Measurements from ENCODE around the gene NXNL2. TPM values are rescaled to one million over a fixed set of nuclear protein-coding genes. Genes with fewer than 3 reads are reported as not detected.

The NXNL2 gene
- total RNA-seq, 1 experiment from 2014 or later: 0.66 TPM

DNA sequence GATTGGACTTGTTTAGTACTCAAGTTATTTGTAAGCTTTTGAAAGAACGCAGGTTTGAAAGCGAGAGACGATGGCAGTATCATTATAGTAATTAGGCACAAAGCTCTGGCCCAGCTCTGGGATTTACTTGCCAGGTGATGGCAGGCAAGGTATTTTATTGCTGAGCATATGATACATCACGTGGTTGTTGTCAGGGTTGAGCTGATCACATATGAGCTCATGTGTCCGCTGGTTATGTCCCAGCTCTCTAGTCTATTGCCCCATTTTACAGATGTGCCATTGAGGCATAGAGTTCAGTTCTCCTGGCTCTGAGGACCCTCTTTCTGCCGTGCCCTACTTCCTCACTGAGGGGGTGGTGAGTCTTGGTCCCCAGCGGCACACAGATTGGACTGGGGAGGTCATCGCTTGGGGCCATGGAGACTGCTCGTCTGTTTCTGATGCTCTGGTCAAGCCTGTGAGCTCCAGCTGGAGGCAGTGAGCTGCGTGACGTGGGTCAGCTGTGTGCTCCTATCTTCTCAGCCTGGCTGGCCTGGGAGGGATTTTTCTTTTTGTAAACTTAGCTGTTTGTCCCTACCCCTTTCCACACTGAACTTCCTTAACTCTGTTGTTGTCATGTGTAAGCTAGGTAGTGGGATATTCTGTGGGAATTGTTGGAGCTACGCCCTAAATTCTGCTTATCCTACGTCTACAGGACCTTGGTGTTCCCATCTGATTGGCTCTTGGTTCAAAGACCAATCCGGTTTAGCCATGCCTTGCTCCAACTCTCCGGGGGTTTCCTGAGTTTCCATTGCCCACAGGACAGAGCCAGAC is 2.2 kb downstream of the NXNL2 start:
- H3K4me3 ChIP-seq (ENCODE audit: low read length): no peak overlapping the region

DNA sequence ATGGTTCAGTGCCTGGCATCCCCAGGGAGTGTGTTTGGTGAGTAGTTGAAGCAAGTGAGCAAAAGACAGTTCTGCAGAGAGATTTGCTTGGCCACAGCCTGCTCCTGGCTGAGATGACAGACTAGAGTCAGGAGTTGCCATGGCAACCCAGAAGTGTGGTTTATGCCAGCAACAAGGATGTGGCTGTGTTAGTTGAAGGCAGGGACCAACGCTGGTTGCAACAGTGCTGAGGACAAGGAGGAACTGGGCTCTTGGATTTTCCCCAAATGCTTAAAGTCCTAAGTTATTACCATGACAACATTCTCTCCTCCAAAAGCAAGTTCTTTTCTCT is 2.7 kb downstream of the NXNL2 start:
- H3K27ac ChIP-seq (ENCODE audit: low read length): no peak overlapping the region
- ATAC-seq: no peak
- H3F3A ChIP-seq (ENCODE audit: low read length, unreplicated experiment): no peaks in the 10 kb centered on the region
- H3K4me3 ChIP-seq (ENCODE audit: low read length): no peak overlapping the region
- H3K4me1 ChIP-seq (ENCODE audit: insufficient read depth, low read length): peaks cover 8% of the 10 kb centered on the region; the same call in 1 of the 2 replicates
- intact Hi-C loops (cut with micrococcal nuclease): loop anchor here (10.0 kb wide), 1 partner anchor 777 kb away; the partner anchor contains the start of genes CKS2 and SECISBP2
- H4K20me1 ChIP-seq (ENCODE audit: low read length): no peaks in the 10 kb centered on the region
- H3K9me2 ChIP-seq (replicated peaks; ENCODE audit: low read length): no peaks in the 10 kb centered on the region
- peak; percentile 25 for DNase-seq
- ChIA-PET CTCF (no interaction called here), POLR2A (ENCODE audit: unreplicated experiment) (no interaction called here)
- no peaks in the 10 kb centered on the region for H3K9me3 ChIP-seq (ENCODE audit: low read length)
- H3K27me3 ChIP-seq (ENCODE audit: low read length): no peaks in the 10 kb centered on the region
- peaks cover 13% of the 10 kb centered on the region for H3K79me2 ChIP-seq (ENCODE audit: low read length)
- H3K9ac ChIP-seq (ENCODE audit: low read length): no peak overlapping the region
- no peak for TF ChIP-seq EZH2 (IDR thresholded peaks at IDR 0.05; ENCODE audit: low read length, unreplicated experiment)
- no peak for TF ChIP-seq EZH2phosphoT487 (IDR thresholded peaks at IDR 0.05; ENCODE audit: borderline replicate concordance, low read length)
- TF ChIP-seq, protein P1, sequence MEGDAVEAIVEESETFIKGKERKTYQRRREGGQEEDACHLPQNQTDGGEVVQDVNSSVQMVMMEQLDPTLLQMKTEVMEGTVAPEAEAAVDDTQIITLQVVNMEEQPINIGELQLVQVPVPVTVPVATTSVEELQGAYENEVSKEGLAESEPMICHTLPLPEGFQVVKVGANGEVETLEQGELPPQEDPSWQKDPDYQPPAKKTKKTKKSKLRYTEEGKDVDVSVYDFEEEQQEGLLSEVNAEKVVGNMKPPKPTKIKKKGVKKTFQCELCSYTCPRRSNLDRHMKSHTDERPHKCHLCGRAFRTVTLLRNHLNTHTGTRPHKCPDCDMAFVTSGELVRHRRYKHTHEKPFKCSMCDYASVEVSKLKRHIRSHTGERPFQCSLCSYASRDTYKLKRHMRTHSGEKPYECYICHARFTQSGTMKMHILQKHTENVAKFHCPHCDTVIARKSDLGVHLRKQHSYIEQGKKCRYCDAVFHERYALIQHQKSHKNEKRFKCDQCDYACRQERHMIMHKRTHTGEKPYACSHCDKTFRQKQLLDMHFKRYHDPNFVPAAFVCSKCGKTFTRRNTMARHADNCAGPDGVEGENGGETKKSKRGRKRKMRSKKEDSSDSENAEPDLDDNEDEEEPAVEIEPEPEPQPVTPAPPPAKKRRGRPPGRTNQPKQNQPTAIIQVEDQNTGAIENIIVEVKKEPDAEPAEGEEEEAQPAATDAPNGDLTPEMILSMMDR (conservative IDR thresholded peaks at IDR 0.05; ENCODE audit: low read depth, low read length): no peak
- no peak overlapping the region for H2AFZ ChIP-seq (ENCODE audit: low read length)
- BruUV-seq (replicated peaks): no TSS peak
- no peak overlapping the region for H3K4me2 ChIP-seq (ENCODE audit: low read length)
- H3K36me3 ChIP-seq (ENCODE audit: low read depth, low read length): no peaks in the 10 kb centered on the region

More for the DNA sequence above, 2.2 kb downstream of the NXNL2 start:
- POLR2A ChIA-PET (ENCODE audit: unreplicated experiment): interaction anchor here (0.7 kb wide), 1 partner anchor 210 kb away, joined by 3 read pairs; no protein-coding TSS in a partner anchor
- H2AFZ ChIP-seq (ENCODE audit: low read length): no peak overlapping the region
- intact Hi-C loops (cut with micrococcal nuclease): loop anchor here (10.0 kb wide), 1 partner anchor 778 kb away; the partner anchor contains the start of genes CKS2 and SECISBP2
- CTCF ChIA-PET: no interaction called here
- DNase-seq (no peak), ATAC-seq (no peak)
- no peaks in the 10 kb centered on the region for H3F3A ChIP-seq (ENCODE audit: low read length, unreplicated experiment)
- H3K9ac ChIP-seq (ENCODE audit: low read length): no peak overlapping the region
- H3K4me1 ChIP-seq (ENCODE audit: insufficient read depth, low read length): peaks cover 8% of the 10 kb centered on the region; the same call in 1 of the 2 replicates
- no peak overlapping the region for H3K4me2 ChIP-seq (ENCODE audit: low read length)
- no peaks in the 10 kb centered on the region for H3K9me3 ChIP-seq (ENCODE audit: low read length)
- no peaks in the 10 kb centered on the region for H4K20me1 ChIP-seq (ENCODE audit: low read length)
- TF ChIP-seq EZH2phosphoT487 (IDR thresholded peaks at IDR 0.05; ENCODE audit: borderline replicate concordance, low read length) (no peak), EZH2 (IDR thresholded peaks at IDR 0.05; ENCODE audit: low read length, unreplicated experiment) (no peak)
- TF ChIP-seq, protein P1 (conservative IDR thresholded peaks at IDR 0.05; ENCODE audit: low read depth, low read length): no peak
- BruUV-seq (replicated peaks): no TSS peak
- H3K27me3 ChIP-seq (ENCODE audit: low read length): no peaks in the 10 kb centered on the region
- peaks cover 19% of the 10 kb centered on the region for H3K79me2 ChIP-seq (ENCODE audit: low read length)
- H3K9me2 ChIP-seq (replicated peaks; ENCODE audit: low read length): no peaks in the 10 kb centered on the region
- H3K27ac ChIP-seq (ENCODE audit: low read length): no peak overlapping the region
- H3K36me3 ChIP-seq (ENCODE audit: low read depth, low read length): no peaks in the 10 kb centered on the region
